ENCODE data around the gene CEACAM18. TPM values are rescaled to one million over a fixed set of nuclear protein-coding genes. Genes with fewer than 3 reads are reported as not detected.

The CEACAM18 gene
- total and polyA plus RNA-seq, 2 donors (not counting 3 experiments of a cell fraction or from before 2014, with no cell fraction given): not detected

- Histone ChIP-seq H3K9me3 (replicated peaks; ENCODE audit: control insufficient read depth, insufficient read depth, low read length) (no peaks in the 10 kb centered on the region), H3K9me1 (replicated peaks; ENCODE audit: control insufficient read depth, extremely low read depth, insufficient read depth, low read length) (no peaks in the 10 kb centered on the region), H3K79me2 (ENCODE audit: control insufficient read depth, insufficient read depth, low read length) (no peaks in the 10 kb centered on the region), H3K4me2 (ENCODE audit: insufficient read depth, low read length) (no peak overlapping the region), H3K4me1 (ENCODE audit: control insufficient read depth, extremely low read depth, insufficient read depth, low read length) (no peaks in the 10 kb centered on the region), H3K9ac (replicated peaks; ENCODE audit: extremely low read depth, insufficient read depth, low read length) (no peak overlapping the region), H2AFZ (ENCODE audit: low read depth, low read length) (no peak overlapping the region), H3K27ac (ENCODE audit: insufficient read depth, low read depth, low read length) (no peak overlapping the region), H3K4me3 (replicated peaks in 1 of 3; ENCODE audit: insufficient read depth in 1 of 3, low read depth in 1 of 3, low read length in 3 of 3) (no peak overlapping the region), H3K36me3 (ENCODE audit: control insufficient read depth in 2 of 2, extremely low read depth in 1 of 2, insufficient read depth in 2 of 2, low read length in 2 of 2) (no peaks in the 10 kb centered on the region), H3K27me3 (ENCODE audit: control insufficient read depth in 2 of 2, insufficient read depth in 2 of 2, low read length in 2 of 2) (peaks cover 0 to 2% of the 10 kb centered on the region in 2 experiments), H4K20me1 (replicated peaks; ENCODE audit: control insufficient read depth, extremely low read depth, insufficient read depth, low read length) (no peaks in the 10 kb centered on the region)
- POLR2A ChIA-PET: no interaction called here
- TF ChIP-seq POLR2A (IDR thresholded peaks at IDR 0.05; ENCODE audit: low read depth, low read length): no peak
- TF ChIP-seq EZH2 (IDR thresholded peaks at IDR 0.05; ENCODE audit: borderline replicate concordance, low read depth, low read length, severe bottlenecking): no peak
- no peak for TF ChIP-seq GATA2 (IDR thresholded peaks at IDR 0.05; ENCODE audit: insufficient read depth, insufficient read length, low read depth, low read length)
- TF ChIP-seq MAX (IDR thresholded peaks at IDR 0.05; ENCODE audit: insufficient read depth, insufficient read length): no peak
- TF ChIP-seq MYC (IDR thresholded peaks at IDR 0.05; ENCODE audit: low read depth, low read length): no peak
- TF ChIP-seq, protein P1, sequence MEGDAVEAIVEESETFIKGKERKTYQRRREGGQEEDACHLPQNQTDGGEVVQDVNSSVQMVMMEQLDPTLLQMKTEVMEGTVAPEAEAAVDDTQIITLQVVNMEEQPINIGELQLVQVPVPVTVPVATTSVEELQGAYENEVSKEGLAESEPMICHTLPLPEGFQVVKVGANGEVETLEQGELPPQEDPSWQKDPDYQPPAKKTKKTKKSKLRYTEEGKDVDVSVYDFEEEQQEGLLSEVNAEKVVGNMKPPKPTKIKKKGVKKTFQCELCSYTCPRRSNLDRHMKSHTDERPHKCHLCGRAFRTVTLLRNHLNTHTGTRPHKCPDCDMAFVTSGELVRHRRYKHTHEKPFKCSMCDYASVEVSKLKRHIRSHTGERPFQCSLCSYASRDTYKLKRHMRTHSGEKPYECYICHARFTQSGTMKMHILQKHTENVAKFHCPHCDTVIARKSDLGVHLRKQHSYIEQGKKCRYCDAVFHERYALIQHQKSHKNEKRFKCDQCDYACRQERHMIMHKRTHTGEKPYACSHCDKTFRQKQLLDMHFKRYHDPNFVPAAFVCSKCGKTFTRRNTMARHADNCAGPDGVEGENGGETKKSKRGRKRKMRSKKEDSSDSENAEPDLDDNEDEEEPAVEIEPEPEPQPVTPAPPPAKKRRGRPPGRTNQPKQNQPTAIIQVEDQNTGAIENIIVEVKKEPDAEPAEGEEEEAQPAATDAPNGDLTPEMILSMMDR (IDR thresholded peaks at IDR 0.05; ENCODE audit: extremely low read depth in 1 of 2, insufficient read depth in 1 of 2, low read depth in 1 of 2, low read length in 2 of 2): no peak
- TF ChIP-seq JUN (IDR thresholded peaks at IDR 0.05; ENCODE audit: borderline replicate concordance, insufficient read depth, insufficient read length, low read depth): no peak
- TF ChIP-seq FOS (IDR thresholded peaks at IDR 0.05; ENCODE audit: borderline replicate concordance, insufficient read depth, low read length): no peak
- TF ChIP-seq POLR2AphosphoS5 (IDR thresholded peaks at IDR 0.05; ENCODE audit: insufficient read depth, low read depth, low read length): no peak
- CTCF ChIA-PET: no interaction called here
- BruUV-seq (replicated peaks): no TSS peak
- dilution Hi-C loops (cut with MboI; ENCODE audit: extremely low pct_ligation_motif_present, low sequenced_read_pairs) (no loop called here), intact Hi-C loops (cut with micrococcal nuclease) (no loop called here)
- FAIRE-seq (no peak), DNase-seq (ENCODE audit: low read depth, low spot score) (no peak)
Observed at GRCh38 chr19:51521357-51521756, 43.0 kb downstream of the CEACAM18 start.
